Measurements from ENCODE around the gene LMLN. TPM values are rescaled to one million over a fixed set of nuclear protein-coding genes. Genes with fewer than 3 reads are reported as not detected.
"Not testable (repeated sequence)": the region's sequence is repeated elsewhere in the genome, so short reads cannot be mapped to it uniquely, and the experiment has no call there.

Gene LMLN
- total RNA-seq, 1 donor from 2014 or later = 18.9 TPM

DNA sequence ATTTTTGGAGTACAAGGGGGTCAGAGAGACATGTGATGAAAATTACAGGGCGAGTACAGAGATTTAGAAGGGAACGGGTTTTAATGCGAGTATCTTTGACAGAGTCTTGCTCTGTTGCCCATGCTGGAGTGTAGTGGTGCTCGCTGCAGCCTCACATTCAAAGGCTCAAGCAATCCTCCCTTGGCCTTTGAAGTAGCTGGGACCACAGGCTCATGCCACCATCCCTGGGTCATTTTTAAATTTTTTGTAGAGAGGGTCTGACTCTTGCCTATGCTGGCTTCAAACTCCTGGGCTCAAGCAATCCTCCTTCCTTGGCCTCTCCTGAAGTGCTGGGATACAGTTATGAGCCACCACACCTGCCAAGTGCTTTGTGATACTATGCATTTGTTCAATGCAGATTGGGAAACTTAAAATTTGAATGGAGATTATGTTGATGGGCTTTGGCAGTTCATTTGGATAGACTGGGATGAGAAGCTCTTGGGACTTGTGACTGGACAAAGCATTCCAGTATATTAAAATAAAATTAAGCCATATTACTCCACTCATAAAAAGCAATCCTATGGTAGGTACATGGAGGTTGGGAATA, 4.0 kb upstream of the LMLN start:
- Histone ChIP-seq H3K36me3 (peaks cover 0 to 56% of the 10 kb centered on the region in 2 donors), H3K9me3 (no peaks in the 10 kb centered on the region), H3K4me3 (no peak overlapping the region), H3K27me3 (no peaks in the 10 kb centered on the region), H3K4me1 (peaks cover 54% of the 10 kb centered on the region), H3K27ac (no peak overlapping the region)
- DNase-seq (ENCODE audit: extremely low spot score in 2 of 2) = no peak
- intact Hi-C loops (cut with DNase I) = no loop called here
- TF ChIP-seq POLR2A (IDR thresholded peaks at IDR 0.05) (no peak), POLR2AphosphoS5 (IDR thresholded peaks at IDR 0.05; ENCODE audit: insufficient read depth in 1 of 2, low read depth in 1 of 2) (no peak)
- TF ChIP-seq, protein P1, sequence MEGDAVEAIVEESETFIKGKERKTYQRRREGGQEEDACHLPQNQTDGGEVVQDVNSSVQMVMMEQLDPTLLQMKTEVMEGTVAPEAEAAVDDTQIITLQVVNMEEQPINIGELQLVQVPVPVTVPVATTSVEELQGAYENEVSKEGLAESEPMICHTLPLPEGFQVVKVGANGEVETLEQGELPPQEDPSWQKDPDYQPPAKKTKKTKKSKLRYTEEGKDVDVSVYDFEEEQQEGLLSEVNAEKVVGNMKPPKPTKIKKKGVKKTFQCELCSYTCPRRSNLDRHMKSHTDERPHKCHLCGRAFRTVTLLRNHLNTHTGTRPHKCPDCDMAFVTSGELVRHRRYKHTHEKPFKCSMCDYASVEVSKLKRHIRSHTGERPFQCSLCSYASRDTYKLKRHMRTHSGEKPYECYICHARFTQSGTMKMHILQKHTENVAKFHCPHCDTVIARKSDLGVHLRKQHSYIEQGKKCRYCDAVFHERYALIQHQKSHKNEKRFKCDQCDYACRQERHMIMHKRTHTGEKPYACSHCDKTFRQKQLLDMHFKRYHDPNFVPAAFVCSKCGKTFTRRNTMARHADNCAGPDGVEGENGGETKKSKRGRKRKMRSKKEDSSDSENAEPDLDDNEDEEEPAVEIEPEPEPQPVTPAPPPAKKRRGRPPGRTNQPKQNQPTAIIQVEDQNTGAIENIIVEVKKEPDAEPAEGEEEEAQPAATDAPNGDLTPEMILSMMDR (IDR thresholded peaks at IDR 0.05) = no peak

GRCh38 chr3:197956626-197956988, 3.4 kb upstream of the LMLN start:
- peaks cover 0 to 53% of the 10 kb centered on the region in 2 donors for H3K36me3 ChIP-seq
- TF ChIP-seq, protein P1 (IDR thresholded peaks at IDR 0.05) = no peak
- TF ChIP-seq POLR2A (IDR thresholded peaks at IDR 0.05) (no peak), POLR2AphosphoS5 (IDR thresholded peaks at IDR 0.05; ENCODE audit: insufficient read depth in 1 of 2, low read depth in 1 of 2) (no peak)

DNA sequence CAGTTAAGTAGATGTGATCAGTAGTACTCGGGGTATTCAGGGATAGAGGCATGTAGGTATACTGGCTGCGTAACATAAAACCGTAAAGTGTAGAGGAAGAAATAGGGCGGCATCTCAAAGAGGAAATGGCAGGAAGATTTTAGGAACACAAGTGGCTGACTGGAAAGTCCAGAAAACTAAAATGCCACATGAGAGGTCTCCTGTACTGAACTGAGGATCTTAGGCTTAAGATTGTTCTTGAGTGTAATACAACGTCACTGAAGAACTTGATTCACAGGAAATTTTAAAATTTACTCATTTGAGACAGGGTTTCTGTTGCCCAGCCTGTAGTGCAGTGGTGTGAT, 2.3 kb upstream of the LMLN start:
- Histone ChIP-seq H3K4me3 (no peak overlapping the region), H3K27me3 (no peaks in the 10 kb centered on the region), H3K27ac (no peak overlapping the region), H3K4me1 (peaks cover 42% of the 10 kb centered on the region), H3K9me3 (no peaks in the 10 kb centered on the region), H3K36me3 (peaks cover 0 to 41% of the 10 kb centered on the region in 2 donors)
- TF ChIP-seq, protein P1 (IDR thresholded peaks at IDR 0.05) = no peak
- TF ChIP-seq POLR2AphosphoS5 (IDR thresholded peaks at IDR 0.05; ENCODE audit: insufficient read depth in 1 of 2, low read depth in 1 of 2) = no peak
- TF ChIP-seq POLR2A (IDR thresholded peaks at IDR 0.05) = no peak
- DNase-seq (ENCODE audit: extremely low spot score in 2 of 2) = no peak
- intact Hi-C loops (cut with DNase I) = no loop called here

More at GRCh38 chr3:197956626-197956988, 3.4 kb upstream of the LMLN start:
- intact Hi-C loops (cut with DNase I) = no loop called here
- no peaks in the 10 kb centered on the region for H3K27me3 ChIP-seq
- H3K27ac ChIP-seq = no peak overlapping the region
- H3K9me3 ChIP-seq = no peaks in the 10 kb centered on the region
- H3K4me3 ChIP-seq = no peak overlapping the region
- H3K4me1 ChIP-seq = peaks cover 54% of the 10 kb centered on the region
- no peak for DNase-seq (ENCODE audit: extremely low spot score in 2 of 2)

- Histone ChIP-seq H3K27ac (no peak overlapping the region), H3K4me1 (peaks cover 36% of the 10 kb centered on the region), H3K4me3 (no peak overlapping the region), H3K9me3 (no peaks in the 10 kb centered on the region), H3K36me3 (peaks cover 0 to 35% of the 10 kb centered on the region in 2 donors), H3K27me3 (no peaks in the 10 kb centered on the region)
- no peak for DNase-seq (ENCODE audit: extremely low spot score in 2 of 2)
- TF ChIP-seq POLR2AphosphoS5 (IDR thresholded peaks at IDR 0.05; ENCODE audit: insufficient read depth in 1 of 2, low read depth in 1 of 2) = no peak
- intact Hi-C loops (cut with DNase I) = no loop called here
Measured at GRCh38 chr3:197958346-197958745, 1.7 kb upstream of the LMLN start.

DNA sequence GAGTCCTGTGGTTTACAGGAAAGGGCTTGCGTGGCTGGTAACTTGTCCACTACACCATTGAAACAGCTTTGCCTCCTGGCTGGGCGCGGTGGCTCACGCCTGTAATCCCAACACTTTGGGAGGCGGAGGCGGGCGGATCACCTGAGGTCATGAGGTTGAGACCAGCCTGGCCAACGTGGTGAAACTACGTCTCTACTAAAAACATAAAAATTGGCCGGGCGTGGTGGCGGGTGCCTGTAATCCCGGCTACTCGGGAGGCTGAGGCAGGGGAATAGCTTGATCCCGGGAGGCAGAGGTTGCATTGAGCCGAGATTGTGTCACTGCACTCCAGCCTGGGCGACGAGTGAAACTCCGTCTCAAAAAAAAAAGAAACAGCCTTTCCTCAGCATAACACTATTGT, 1.2 kb upstream of the LMLN start:
- H3K9me3 ChIP-seq; H3K27me3 ChIP-seq; intact Hi-C loops (cut with DNase I); DNase-seq (ENCODE audit: extremely low spot score in 2 of 2): not testable (repeated sequence)
- Histone ChIP-seq H3K27ac (peak overlapping the region; percentile 58), H3K4me1 (peaks cover 31% of the 10 kb centered on the region), H3K36me3 (peaks cover 0 to 30% of the 10 kb centered on the region in 2 donors), H3K4me3 (peak overlapping the region in 1 of 2 donors; percentile 67)

DNA sequence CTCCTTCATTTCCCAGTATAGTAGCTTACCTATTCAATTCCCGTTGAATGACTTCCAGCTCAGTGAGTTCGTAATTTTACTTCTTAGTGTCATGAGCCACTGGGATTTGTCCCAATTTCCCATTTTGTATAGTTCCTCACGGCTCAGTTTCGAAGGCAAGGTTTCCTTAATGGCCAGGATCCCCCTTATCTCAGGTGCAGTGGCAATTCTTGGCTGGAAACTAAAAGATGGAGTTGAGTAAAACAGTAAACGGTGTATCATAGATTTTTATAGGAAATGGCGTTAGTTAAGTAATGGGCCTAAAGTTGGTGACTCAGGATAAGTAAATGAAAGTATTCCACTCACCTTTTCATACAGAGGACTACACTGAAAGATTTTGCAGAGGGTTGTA, 522 bp upstream of the LMLN start:
- no peak for DNase-seq (ENCODE audit: extremely low spot score in 2 of 2)
- Histone ChIP-seq H3K27me3 (no peaks in the 10 kb centered on the region), H3K9me3 (no peaks in the 10 kb centered on the region), H3K36me3 (peaks cover 0 to 24% of the 10 kb centered on the region in 2 donors), H3K4me3 (peak overlapping the region; percentile 67 to 87), H3K27ac (peak overlapping the region; percentile 58), H3K4me1 (peaks cover 26% of the 10 kb centered on the region)
- intact Hi-C loops (cut with DNase I) = no loop called here
- TF ChIP-seq, protein P1 (IDR thresholded peaks at IDR 0.05) = no peak
- no peak for TF ChIP-seq POLR2AphosphoS5 (IDR thresholded peaks at IDR 0.05; ENCODE audit: insufficient read depth in 1 of 2, low read depth in 1 of 2)
- TF ChIP-seq POLR2A (IDR thresholded peaks at IDR 0.05) = no peak
